ENCODE data around the gene YES1.

DNA sequence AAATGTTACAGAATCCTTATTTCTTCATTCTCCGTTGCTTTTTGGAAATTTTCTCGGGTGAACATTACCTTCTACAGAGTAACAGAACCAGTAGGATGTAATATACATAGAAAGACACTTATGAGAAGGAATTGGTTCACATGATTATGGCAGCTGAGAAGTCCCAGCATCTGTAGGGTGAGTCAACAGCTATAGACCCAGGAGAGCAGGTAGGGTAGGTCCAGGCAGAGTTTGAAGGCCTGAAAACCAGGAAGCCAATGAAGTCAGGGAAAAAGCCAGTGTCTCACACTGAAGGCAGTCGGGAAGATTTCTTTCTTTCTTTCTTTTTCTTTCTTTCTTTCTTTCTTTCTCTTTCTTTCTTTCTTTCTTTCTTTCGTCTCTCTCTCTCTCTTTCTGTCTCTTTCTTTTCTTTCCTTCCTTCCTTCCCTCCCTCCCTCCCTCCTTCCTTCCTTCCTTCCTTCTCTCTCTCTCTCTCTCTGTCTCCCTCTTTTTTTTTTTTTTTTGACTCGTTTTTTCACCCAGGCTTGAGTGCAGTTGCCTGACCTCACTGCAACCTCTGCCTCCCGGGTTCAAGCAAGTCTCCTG, 15.1 kb upstream of the YES1 start:
- no peak for TF ChIP-seq CTCF (IDR thresholded peaks at IDR 0.05; ENCODE audit: low read length)
- no peak for TF ChIP-seq EZH2 (IDR thresholded peaks at IDR 0.05; ENCODE audit: borderline replicate concordance, low read length)
